Central memory CD4-positive, alpha-beta T cell (primary cell): ENCODE data around the gene PLCB1.

ENCODE experiments used
- DNase-seq: peaks from one replicate; pipeline ENCODE4 v3.0.0; 2022

Gene PLCB1

DNA sequence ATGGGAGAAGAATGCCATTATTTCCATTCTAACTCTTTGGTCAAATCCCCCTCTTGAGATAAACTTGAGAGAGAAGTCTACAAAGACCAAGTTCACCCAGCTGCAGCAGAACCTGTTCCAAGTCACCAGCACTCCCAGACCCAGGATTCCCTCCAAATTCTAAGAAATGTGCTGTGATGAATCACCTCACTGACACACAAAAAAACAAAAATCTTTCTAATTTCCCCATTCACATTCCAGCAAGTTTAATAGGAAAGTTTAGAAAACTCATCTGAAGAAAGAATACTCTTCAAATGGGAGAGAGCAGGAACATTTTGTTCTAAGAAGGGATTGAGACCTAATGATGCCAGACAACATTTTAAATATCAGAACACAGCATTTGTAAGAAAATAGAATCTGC is 723.2 kb downstream of the PLCB1 start:
- no peak for DNase-seq

DNA sequence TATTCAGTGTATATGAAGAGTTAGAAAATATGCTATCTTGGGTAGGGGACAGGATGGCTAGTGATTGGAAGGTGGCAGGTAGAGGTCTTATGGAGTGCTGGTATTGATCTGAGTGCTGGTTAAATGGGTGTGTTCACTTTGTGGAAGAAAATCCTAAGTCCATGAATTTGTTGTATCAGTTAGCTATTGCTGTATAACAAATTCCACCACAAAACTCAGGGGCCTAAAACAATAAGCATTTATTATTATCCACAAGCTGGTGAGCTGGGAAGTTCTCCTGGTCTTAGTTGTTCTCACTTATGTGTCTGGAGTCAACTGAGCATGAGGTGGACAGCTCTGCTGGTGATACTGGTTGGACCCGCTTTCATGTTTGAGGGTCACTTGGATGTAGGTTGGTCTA is 724.6 kb downstream of the PLCB1 start:
- DNase-seq: no peak

DNA sequence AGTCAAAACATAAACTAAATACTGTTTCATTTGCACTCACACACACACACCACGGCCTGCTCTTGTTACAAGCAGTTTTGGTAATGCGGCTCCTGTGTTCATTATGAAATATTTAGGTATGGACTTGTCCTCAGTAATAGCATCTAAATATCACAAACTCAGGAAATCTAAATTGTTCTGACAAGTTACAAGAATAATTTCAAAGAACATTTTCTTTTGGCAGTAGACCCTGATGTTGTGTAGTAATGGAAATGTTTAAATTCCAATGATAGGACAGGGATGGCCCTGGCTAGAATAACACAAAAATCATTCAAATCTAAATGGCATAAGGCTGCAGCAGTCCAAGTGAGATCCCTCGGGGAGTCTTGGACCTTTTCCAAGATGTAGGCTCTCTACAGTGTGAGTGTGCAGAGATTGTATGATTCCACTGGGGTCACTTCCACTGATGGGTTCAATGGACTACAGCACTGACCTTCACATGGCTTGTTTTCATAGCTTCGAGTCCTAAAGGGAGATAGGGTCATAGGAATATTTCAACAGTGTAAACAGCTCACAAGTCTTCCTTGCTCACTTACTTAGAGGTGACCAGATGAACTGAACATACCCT is 726.2 kb downstream of the PLCB1 start:
- DNase-seq: no peak

DNA sequence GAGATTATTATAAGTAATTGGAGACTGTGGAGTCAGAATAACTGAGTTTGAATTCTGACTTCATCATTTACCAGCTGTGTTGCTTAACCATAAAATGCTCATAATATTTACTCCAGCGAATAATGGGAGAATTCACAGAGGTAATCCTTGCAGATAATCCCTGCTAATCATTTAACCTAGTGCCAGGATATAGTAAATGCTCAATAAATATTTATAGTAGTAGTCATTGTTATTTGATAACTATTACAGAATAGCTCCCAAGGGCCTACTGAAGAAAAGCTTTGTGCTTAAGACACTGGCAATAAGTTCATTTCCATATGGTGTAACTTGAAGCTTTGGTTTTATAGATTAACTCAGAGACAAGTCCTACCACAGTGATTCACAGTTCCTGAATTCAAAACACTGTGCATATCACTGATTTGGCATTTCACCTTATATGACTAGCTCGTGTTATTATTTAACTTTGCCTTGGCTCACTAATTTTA is 728.0 kb downstream of the PLCB1 start:
- no peak for DNase-seq

DNA sequence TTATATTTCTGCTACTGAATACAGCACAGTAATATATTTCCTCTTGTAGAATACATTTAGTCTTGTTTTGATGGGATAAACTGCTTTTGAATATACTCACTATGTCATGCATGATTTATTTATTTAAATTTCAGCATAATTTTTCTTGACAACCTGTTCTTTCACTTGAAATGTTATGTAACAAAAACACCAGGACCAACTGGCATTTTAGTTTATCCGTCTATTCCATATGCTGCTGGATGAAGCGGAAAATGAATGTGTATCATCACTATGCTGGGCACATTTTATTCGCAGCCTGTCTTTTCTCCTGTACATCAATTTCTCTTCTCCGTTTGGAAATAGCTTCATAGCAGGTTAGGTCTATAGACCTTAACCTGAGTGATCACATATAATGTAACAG is 730.0 kb downstream of the PLCB1 start:
- DNase-seq: no peak

DNA sequence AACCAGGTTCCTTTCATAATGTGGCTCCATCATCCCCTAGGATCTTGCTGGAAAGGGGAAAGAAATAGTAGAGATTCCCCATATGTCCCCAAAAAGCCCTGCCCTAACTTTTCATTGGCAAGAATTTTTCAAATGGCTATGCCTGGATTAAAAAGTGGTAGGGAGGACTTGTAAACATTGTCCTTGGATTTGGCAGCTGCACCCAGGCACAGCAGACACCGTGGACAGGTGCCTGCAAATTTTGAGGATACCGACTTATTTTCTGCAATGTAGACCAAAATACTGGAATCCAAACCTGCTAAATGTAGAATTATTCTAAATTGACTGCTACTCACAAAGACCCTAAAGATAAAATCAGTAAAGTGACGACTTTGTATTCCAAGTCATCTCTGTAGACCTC is 733.6 kb downstream of the PLCB1 start:
- DNase-seq: no peak

DNA sequence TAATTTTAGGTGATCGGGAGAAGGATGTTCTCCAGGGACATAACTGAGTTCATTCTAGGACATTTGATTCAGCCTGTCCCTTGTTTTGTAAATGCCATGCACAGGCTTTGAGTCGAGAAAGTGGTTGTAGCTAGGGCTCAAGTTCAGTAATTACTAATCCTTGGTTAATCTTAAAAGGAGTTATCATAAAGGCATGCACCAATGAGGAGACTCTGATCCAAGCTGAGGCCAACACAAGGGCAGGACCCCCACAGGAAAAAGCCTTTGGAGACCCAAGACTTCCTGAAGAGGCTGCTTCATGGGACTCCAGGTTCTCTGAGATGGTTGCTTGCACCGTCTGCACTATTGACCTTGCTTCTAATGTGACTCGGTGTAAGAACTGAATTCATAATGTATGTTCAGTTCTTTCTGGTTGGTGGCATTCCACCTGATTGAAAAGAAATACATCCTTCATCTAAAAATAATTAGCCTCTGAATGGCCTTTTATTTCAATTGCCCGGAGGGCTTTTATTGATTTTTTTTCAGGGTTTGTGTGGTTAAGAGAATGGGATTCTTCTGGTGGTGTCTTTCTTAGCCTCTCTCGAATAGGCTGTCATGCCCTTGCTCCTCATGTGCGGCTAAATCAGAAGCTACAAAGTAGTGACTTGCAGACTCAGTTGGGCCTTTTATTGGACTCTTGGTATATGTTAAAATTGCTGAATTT is 735.1 kb downstream of the PLCB1 start:
- no peak for DNase-seq

DNA sequence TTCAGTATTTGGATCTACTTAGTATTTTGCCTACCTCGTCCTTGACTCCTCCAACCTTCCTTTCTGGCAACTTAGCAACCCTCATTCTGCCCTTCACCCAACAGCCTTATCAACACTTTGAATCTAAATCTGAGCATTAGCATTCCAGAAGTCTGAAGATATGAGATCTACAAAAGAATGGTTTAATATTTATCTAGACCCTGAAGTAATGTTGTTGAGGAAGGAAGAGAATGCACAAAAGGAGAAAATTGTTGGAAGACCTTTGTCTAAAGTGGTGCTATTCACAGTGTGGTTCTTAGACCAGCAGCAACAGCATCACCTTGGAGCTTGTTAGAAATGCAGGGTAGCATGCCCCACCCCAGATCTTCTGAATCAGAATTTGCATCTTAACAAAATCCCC is 738.6 kb downstream of the PLCB1 start:
- no peak for DNase-seq

DNA sequence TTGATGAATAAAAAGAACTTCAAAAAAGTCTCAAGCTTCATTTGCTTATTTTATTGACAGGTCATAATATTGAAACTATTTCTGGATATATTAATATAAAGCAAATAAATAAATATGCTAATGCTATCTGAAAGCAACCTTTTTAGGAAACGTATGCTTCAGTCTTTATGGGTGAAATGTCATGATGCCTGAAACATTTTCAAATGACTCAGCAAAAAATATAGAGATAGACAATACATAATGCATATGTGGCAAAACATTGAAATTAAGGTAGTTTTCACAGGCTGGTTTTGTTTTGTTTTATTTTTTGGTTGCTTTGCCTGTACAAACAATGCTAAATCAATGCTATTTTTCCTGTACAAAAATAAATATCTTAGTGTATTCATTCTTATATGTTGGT is 742.4 kb downstream of the PLCB1 start:
- no peak for DNase-seq

DNA sequence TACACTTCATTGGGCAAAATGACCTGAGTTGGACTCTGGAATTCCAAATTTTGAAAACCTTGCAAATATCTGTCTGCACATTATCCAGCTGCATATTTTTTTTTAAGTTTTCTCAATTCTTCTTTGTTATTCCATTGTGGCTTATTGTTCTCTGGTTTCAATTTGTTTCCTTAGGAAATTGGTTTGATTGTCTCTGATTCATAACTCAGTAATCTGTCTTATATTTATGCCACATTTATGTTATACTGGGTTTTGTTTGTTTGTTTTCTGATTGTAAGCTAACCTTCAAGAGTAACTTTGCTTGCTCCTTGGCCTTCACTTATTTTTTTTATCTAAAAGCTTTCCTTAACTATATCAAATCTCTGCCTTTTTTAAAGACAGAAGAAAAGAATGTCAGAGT is 743.5 kb downstream of the PLCB1 start:
- no peak for DNase-seq

DNA sequence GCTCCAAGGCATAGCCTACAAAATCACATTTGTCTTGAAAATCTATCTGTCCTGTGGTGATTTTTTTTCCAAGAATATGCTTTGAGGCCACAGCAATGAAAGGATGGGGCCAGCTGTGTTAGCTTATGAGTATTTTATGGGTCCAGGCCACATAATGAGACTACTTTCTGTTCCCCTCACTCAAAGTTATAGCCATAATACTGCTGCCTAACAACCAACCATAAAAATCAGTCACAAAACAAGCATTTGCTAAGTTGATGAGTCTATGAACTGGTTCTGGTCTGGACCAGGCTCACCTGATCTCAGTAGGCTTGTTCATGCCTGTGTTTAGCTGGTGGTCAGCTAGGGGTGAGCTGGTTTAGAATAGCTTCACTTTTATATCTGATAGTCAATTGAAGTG is 744.3 kb downstream of the PLCB1 start:
- no peak for DNase-seq

DNA sequence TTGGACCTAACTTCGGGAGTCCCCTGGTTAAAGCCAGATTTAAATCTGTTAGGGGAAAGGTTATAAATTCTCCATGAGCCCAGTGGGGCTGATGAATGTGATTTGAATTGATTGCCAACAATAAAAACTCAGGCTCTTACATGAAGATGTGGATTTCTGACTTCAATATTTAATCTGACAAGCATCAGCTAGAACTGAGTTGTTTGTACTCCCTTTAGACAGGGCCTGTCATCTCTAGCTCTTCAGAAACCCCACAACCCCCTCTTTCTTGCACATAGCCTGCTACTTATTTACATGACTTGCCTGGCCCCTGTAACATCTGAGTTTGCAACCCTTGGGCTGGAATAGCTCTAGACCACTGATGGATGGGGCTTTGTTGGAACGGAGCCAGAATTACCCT is 745.2 kb downstream of the PLCB1 start:
- no peak for DNase-seq

DNA sequence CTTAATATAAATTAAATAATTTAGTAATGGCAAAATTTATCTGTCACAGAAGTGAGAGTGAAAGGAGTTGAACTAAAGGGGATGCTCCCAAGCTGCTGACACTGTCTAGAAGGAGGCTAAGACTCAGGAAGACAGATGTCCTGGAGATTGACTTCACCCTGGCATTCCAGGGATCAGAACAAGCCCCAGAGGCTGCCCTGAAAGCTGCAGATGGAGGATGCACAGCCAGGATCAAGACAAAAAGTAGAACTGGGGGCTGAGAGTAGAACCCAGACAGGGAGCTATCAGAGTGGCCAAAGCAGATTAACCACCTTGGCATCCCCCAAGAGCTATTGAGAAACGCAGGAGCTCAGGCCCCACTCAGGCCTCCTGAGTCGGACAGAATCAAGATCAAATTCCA is 747.6 kb downstream of the PLCB1 start:
- no peak for DNase-seq

DNA sequence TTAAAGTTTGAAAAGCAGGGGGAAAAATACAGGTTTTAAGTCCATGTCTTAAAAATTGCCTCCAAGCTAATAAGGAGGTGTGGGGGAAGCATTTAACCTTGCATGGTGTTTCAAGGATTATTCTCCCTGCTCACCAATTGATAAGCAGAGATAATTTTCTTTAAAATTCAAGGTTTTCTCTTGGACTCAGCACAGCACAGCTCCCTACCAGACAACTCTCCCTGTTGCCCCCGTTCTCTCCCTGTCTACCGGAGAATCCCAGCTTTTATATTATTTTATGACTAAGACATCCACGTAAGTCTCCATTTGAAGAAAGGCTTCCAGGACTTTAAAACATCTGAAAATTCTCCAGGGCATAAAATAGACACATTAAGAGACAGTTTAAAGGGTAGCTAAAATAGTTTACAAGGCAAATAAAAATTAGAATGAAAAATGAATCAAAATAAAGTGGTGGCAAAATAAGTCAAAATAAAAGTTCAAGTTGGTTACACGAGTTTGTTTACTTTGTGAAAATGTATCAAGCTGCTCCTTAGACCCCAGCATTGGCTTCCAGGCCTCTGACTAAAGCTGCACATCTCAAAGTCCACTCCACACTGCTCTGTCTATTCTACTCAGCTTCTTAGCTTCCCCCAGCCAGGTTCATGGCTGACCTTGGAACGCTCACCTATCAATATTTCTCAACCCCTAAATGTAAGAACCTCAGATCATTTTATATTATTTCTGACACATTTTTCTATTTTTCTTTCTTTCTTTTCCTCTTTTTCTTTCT is 748.2 kb downstream of the PLCB1 start:
- no peak for DNase-seq

DNA sequence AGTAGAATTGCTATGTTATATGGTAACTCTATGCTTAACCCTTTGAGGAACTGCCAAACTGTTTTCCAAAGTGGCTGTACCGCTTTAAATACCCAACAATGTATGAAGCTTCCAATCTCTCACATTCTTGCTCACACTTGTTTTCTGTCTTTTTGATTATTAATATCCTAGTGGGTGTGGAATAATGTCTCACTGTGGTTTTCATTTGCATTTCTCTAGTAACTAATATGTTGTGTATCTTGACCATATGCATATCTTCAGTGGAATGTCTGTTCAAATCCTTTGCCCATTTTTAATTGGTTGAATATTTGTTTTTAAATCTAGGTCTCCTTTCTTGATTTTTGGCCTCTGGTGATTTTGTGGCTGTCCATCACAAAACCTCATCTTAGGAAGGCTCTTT is 759.0 kb downstream of the PLCB1 start:
- DNase-seq: no peak

DNA sequence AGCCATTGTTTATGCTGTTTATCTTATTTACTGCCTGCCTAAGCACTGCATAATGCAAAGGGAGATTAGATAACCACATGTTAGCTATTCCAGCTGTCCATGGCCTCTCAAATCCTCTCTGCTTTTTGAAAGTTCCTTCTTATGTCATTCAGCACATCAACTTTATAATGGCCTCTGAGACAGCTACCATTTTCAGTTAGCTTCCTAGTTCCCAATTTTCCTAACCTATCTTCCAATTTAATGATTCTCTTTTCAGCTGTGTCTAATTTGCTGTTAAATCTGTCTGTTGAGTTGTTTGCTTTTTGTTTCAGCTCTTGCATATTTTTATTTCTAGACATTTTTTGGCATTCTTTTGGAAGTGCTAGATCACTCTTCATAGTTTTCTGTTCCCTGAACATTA is 763.4 kb downstream of the PLCB1 start:
- no peak for DNase-seq

DNA sequence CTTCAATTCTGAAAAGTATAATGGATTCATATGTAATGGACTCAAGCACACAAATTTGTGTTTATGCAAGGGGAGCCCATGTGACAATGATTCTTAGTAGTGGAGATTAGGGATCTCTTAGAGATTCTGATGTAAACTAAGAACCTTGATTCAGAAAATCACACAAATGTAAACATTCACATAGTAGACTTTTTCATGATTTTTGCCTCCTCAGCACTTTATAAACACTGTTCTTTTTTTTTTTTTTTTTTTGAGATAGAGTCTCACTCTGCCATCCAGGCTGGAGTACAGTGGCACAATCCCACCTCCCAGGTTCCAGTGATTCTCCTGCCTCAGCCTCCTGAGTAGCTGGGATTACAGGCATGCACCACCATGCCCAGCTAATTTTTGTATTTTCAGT is 766.8 kb downstream of the PLCB1 start:
- no peak for DNase-seq

DNA sequence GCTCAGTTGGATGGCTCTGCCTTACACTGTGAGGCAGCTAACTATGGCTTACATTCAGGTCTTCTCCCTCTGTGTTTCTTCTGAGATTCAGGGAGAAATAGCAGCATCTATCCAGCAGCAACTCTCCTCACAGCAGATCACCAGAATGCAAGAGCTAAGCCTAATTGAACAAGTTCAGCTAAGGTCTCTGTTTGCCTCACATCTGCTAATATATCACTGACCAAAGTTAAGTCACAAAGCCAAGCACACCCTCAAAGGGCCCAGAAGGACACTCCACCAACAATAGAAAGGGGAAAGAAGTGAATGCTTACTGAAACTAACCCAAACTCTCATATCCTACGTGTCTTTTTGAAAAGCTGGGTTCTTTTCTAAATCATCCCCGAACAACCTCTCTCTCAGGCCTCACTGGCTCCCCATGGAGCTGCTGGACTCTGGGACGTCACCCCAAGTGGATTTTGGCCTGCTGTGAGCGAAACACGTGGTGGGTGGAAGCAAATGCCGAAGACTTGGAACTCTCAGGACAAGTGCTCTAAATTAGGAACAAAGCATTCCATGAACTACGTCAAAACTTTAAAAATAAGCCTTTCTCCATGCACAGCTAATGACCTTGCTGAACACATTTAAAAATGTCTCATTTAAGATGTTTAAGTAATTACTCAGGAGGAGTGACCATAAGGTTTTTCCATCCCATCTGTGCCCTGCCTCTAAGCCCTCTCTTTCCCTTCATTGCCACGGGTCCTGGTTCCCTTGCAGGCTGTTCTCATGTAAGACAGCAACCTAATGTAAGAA is 769.4 kb downstream of the PLCB1 start:
- no peak for DNase-seq

DNA sequence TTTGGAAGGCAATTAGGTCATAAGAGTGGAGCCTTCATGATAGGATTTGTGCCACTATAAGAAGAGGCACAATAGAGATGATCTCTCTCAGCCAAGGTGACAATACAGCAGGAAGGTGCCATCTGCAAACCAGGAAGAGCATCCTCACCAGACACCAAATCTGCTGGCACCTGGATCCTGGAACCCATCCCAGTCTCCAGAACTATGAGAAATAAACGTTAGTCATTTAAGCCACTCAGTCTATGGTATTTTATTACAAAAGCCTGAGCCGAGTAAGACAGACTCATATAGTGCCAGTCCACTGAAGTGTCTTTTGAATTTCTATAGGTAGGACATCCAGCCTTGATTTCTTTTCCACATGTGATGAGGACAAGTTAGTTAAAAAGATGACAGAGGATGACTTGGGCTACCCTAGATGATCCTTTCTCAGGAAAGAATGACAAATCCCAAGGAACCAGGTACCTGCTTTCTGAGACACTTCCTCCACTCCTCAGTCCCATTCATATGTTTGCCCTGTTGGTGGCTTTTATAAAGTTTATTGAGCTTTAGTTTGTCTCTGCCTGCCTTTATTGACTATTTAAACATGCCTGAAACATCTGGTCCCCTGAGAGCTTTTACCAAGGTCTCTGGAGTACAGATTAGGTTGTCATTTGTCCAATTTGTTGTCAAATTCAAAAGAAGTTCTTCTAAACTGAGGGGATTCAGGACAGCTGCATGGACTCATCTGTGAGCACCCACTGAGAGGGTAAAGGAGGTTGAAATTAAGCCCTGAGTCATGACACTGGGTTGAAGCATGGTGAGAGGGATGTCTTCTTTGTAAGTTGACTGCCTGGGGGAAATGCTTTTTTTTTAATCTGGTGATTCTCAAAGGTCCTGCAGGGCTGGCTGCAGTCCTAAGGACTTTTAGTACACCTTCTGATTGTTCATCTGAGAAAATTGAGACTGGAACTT is 771.9 kb downstream of the PLCB1 start:
- DNase-seq: no peak

DNA sequence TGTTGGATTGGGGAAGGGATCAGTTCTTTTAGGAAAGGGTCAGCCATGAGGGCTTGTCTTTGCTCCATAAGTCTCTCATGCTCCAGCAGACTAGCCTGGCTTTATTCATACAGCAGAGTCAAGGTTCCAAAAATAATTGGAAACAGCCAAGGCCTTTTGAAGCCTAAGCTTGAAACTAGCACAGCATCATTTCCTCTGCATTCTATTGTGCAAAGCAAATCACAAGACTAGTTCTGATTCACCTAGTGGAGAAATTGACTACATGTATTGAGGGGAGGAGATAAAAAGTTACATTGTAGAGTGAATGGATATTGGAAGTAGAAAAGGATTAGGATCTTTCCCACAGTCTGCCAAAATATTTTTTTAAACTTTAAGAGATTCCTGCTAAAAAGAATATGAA is 777.5 kb downstream of the PLCB1 start:
- no peak for DNase-seq

DNA sequence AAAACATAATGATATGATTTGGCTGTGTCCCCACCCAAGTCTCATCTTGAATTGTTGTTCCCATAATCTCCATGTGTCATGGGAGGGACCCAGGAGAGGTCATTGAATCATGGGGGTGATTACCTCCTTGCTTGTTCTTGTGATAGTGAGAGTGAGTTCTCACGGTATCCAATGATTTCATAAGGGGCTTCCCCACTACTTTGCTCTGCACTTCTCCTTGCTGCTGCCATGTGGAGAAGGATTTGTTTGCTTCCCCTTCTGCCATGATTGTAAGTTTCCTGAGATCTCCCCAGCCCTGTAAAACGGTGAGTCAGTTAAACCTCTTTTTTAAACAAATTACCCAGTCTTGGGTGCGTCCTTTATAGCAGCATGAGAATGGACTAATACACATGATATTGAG is 780.0 kb downstream of the PLCB1 start:
- DNase-seq: no peak

DNA sequence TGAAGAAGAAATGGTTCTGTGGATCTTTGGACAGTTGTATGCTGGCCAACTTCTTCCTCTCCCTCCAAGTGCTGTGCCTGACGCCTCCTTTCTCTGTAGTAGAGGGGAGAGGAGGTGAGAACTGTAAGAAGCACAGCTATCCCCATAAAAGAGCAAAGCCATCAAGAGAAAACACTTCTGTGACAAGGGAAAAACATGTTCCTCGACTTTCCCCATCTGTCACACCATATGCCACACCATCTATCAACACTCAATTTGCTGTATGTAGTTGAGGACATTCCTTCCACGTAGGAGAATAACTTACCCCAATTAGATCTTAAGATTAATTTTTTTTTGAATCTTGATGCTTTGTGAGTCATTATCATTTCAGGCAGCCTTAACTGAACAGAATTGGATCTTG is 780.7 kb downstream of the PLCB1 start:
- no peak for DNase-seq
